B cell (primary cell): ENCODE measurements around the gene DCUN1D3. TPM values are rescaled to one million over a fixed set of nuclear protein-coding genes. Genes with fewer than 3 reads are reported as not detected.

Source experiments
- ATAC-seq: fragments of 200-7000 bp; cut with Tn5 transposase; one replicate; pipeline ENCODE4 v1.10.0; 2021; ENCODE audit warnings: low read depth, mild to moderate bottlenecking, moderate number of reproducible peaks, moderate library complexity
- CTCF ChIA-PET: fragments of 350-600 bp; sonication (Branson Sonifier 250); formaldehyde crosslinking; loops from one replicate; lab custom pipeline; 2021; ENCODE audit warnings: antibody characterized with exemption, inconsistent platforms; lab: Charles Lee
- POLR2A ChIA-PET: fragments of 350-600 bp; sonication (Branson Sonifier 250); formaldehyde crosslinking; loops from one replicate; lab custom pipeline; 2021; ENCODE audit warnings: antibody characterized with exemption; lab: Charles Lee
- DNase-seq: peaks from one replicate; pipeline ENCODE4 v3.0.0; 2013
- H2AFZ ChIP-seq: 2 replicates; pipeline ENCODE4 v1.6.1; 2012; ENCODE audit warnings: mild to moderate bottlenecking, low read depth, low read length; ENCODE audit not compliant: insufficient read depth, poor library complexity, severe bottlenecking
- H3K27ac ChIP-seq, 2 donors: 1 replicate in 1 of 2; 2 replicates in 1 of 2; pipeline ENCODE4 v1.5.1; 2012 to 2013; ENCODE audit warnings: low read length in 2 of 2, mild to moderate bottlenecking in 2 of 2, moderate library complexity in 1 of 2
- H3K27me3 ChIP-seq, 4 experiments: fragments of 200-600 bp in 1 of 4; sonication (generic) in 1 of 4; replicated peaks in 1 of 4; 1 replicate in 2 of 4; 2 replicates in 2 of 4; pipeline versions ENCODE4 v1.6.1 to v1.7.0; 2013 to 2016; ENCODE audit warnings: low read length in 3 of 4, mild to moderate bottlenecking in 2 of 4, mixed read lengths in 1 of 4, moderate library complexity in 1 of 4; ENCODE audit not compliant: insufficient read depth in 4 of 4, control insufficient read depth in 3 of 4; ENCODE audit errors: control extremely low read depth in 1 of 4
- H3K36me3 ChIP-seq, 2 experiments: replicated peaks in 1 of 2; 1 replicate in 1 of 2; 2 replicates in 1 of 2; pipeline versions ENCODE4 v1.6.1 to v1.7.1; 2013; ENCODE audit warnings: low read length in 1 of 2; ENCODE audit not compliant: insufficient read depth in 2 of 2, control insufficient read depth in 1 of 2; ENCODE audit errors: control extremely low read depth in 1 of 2, extremely low read depth in 1 of 2
- H3K4me1 ChIP-seq, 2 donors: fragments of 200-600 bp in 1 of 2; sonication (generic) in 1 of 2; 1 replicate in 1 of 2; 2 replicates in 1 of 2; pipeline versions ENCODE4 v1.5.1 to v1.6.1; 2013 to 2017; ENCODE audit warnings: low read length in 2 of 2; ENCODE audit not compliant: control insufficient read depth in 2 of 2, insufficient read depth in 2 of 2
- H3K4me2 ChIP-seq: replicated peaks from 2 replicates; pipeline ENCODE3; 2012; ENCODE audit warnings: mild to moderate bottlenecking, low read depth, low read length; ENCODE audit not compliant: poor library complexity, severe bottlenecking
- H3K4me3 ChIP-seq, 5 experiments: fragments of 200-600 bp in 1 of 5; sonication (generic) in 1 of 5; 1 replicate in 3 of 5; 2 replicates in 2 of 5; pipeline versions ENCODE4 v1.5.1 to v1.7.0; 2011 to 2016; ENCODE audit warnings: low read length in 4 of 5, mild to moderate bottlenecking in 4 of 5, low read depth in 2 of 5, control low read depth in 1 of 5, moderate library complexity in 1 of 5; ENCODE audit not compliant: insufficient read depth in 1 of 5; ENCODE audit errors: control extremely low read depth in 1 of 5, extremely low read depth in 1 of 5
- H3K79me2 ChIP-seq: fragments of 200-600 bp; sonication (generic); one replicate; pipeline ENCODE4 v1.6.0; 2016; ENCODE audit warnings: low read length; ENCODE audit not compliant: control insufficient read depth, insufficient read depth
- H3K9ac ChIP-seq: fragments of 200-600 bp; sonication (generic); 2 replicates; pipeline ENCODE4 v1.6.1; 2017; ENCODE audit warnings: mild to moderate bottlenecking, low read length, moderate library complexity
- H3K9me3 ChIP-seq, 3 donors: one replicate each; pipeline versions ENCODE4 v1.6.1 to v1.7.1; 2013; ENCODE audit warnings: low read length in 2 of 3; ENCODE audit not compliant: control insufficient read depth in 2 of 3, insufficient read depth in 1 of 3; ENCODE audit errors: control extremely low read depth in 1 of 3
- H4K20me1 ChIP-seq: 2 replicates; pipeline ENCODE4 v1.6.0; 2012; ENCODE audit warnings: mild to moderate bottlenecking, low read length; ENCODE audit not compliant: insufficient read depth, control insufficient read depth, poor library complexity, severe bottlenecking
- H3K27ac Mint-ChIP-seq: one replicate; pipeline ENCODE4 v1.8.0; 2021; ENCODE audit warnings: mixed read lengths
- H3K27me3 Mint-ChIP-seq: one replicate; pipeline ENCODE4 v1.8.0; 2021; ENCODE audit warnings: mixed read lengths
- H3K4me1 Mint-ChIP-seq: one replicate; pipeline ENCODE4 v1.8.0; 2021; ENCODE audit warnings: mixed read lengths
- H3K4me3 Mint-ChIP-seq: one replicate; pipeline ENCODE4 v1.8.0; 2021; ENCODE audit warnings: mixed read lengths
- H3K9me3 Mint-ChIP-seq: one replicate; pipeline ENCODE4 v1.8.0; 2022; ENCODE audit warnings: mixed read lengths; ENCODE audit not compliant: insufficient read depth
- CTCF ChIP-seq: fragments of 200-600 bp; IDR thresholded peaks from one replicate; pipeline ENCODE4 v1.8.0; 2022; ENCODE audit warnings: antibody characterized with exemption, mild to moderate bottlenecking
- EZH2 ChIP-seq: IDR thresholded peaks from 2 replicates; pipeline ENCODE4 v1.6.1; 2012; ENCODE audit warnings: borderline replicate concordance, low read depth, mild to moderate bottlenecking, moderate library complexity, low read length; ENCODE audit not compliant: insufficient read depth, poor library complexity, severe bottlenecking
- WGBS: methylation state at CpG from one replicate; pipeline ENCODE4 v1.1.5; 2013; ENCODE audit warnings: missing lambda C conversion rate; ENCODE audit not compliant: insufficient coverage; 5-methylcytosine and 5-hydroxymethylcytosine counted together
- intact Hi-C: fragments of 100-400 bp; cut with micrococcal nuclease; formaldehyde crosslinking; loops from one replicate; pipeline ENCODE4 v1.10.0; 2022
- polyA plus RNA-seq: library from polyadenylated mRNA; depleted of rRNA; stranded (reverse); fragments of >200 nt; gene quantifications from 2 replicates; pipeline ENCODE4 v1.2.3, GENCODE V29; 2012
- total RNA-seq, 2 donors: library from RNA; stranded (reverse); fragments of 120-200 nt in 1 of 2; gene quantifications; 1 replicate in 1 of 2; 2 replicates in 1 of 2; pipeline versions ENCODE4 v1.2.3 to v1.2.4, GENCODE V29; 2013 to 2022

DCUN1D3 gene
- total and polyA plus RNA-seq, 2 donors (not counting 1 experiment from before 2014, with no cell fraction given): 2.0 to 5.0 TPM

- Histone ChIP-seq H3K36me3 (no peaks in the 10 kb centered on the region), H3K27ac (no peak overlapping the region), H3K4me1 (no peaks in the 10 kb centered on the region), H3K4me3 (no peak overlapping the region), H4K20me1 (no peaks in the 10 kb centered on the region), H3K9ac (no peak overlapping the region), H3K27me3 (no peaks in the 10 kb centered on the region), H3K79me2 (no peaks in the 10 kb centered on the region), H2AFZ (no peak overlapping the region), H3K9me3 (no peaks in the 10 kb centered on the region), H3K4me2 (no peak overlapping the region)
- no peaks in the 10 kb centered on the region for H3K9me3 Mint-ChIP-seq
- H3K4me1 Mint-ChIP-seq: peaks cover 4% of the 10 kb centered on the region
- intact Hi-C loops: no loop called here
- 38% methylated on average over 2 of the region's 2 CpGs for WGBS
- H3K27me3 Mint-ChIP-seq: no peaks in the 10 kb centered on the region
- DNase-seq (no peak), ATAC-seq (no peak)
- CTCF ChIA-PET: no interaction called here
- no peak for TF ChIP-seq CTCF
- no peak for TF ChIP-seq EZH2
- H3K27ac Mint-ChIP-seq: no peak overlapping the region
- POLR2A ChIA-PET: no interaction called here
- H3K4me3 Mint-ChIP-seq: no peak overlapping the region
Measured at GRCh38 chr16:20844054-20844453, 56.1 kb downstream of the DCUN1D3 start.

DNA sequence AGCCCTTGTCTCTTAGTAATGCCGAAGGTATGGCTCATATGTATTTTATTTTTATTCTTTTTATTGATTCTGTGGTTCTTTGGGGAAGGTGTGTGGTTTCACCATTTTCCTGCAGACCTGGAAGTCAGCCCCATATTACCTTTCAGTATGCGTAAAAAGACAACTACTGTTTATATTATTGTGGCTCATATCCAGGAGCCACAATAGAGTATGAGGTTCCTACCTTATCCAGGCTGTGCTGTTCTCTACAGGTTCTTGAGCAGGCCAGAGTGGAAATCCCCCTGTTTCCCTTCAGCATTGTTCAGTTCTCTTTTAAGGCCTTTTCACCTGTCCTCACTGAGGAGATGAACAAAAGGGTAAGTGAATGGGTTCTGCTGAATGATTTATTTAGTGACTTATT is 60.7 kb downstream of the DCUN1D3 start:
- intact Hi-C loops: no loop called here
- Histone ChIP-seq H3K4me3 (no peak overlapping the region), H3K4me2 (no peak overlapping the region), H3K27me3 (no peaks in the 10 kb centered on the region), H3K36me3 (no peaks in the 10 kb centered on the region), H2AFZ (no peak overlapping the region), H4K20me1 (no peaks in the 10 kb centered on the region), H3K9me3 (peaks cover under 1 to 3% (median 1%) of the 10 kb centered on the region in 3 donors), H3K9ac (no peak overlapping the region), H3K4me1 (peaks cover 8 to 9% of the 10 kb centered on the region in 2 donors), H3K27ac (no peak overlapping the region), H3K79me2 (no peaks in the 10 kb centered on the region)
- DNase-seq (no peak), ATAC-seq (no peak)
- Mint-ChIP-seq H3K4me1 (peaks cover 15% of the 10 kb centered on the region), H3K27ac (no peak overlapping the region), H3K4me3 (no peak overlapping the region), H3K9me3 (no peaks in the 10 kb centered on the region), H3K27me3 (no peaks in the 10 kb centered on the region)
- TF ChIP-seq CTCF: no peak
- no peak for TF ChIP-seq EZH2
- POLR2A ChIA-PET: no interaction called here
- WGBS: no CpG with 5 or more reads among the region's 2 CpGs
- CTCF ChIA-PET: no interaction called here
